HG03064 (cell line): Measurements from ENCODE around the gene IQGAP2.
A peak's percentile ranks its signal among the peaks of the same experiment; 100 is the strongest.

Experiments used
- ATAC-seq: cut with Tn5 transposase; IDR thresholded peaks from one replicate; pipeline ENCODE4 v1.9.1; 2021; ENCODE audit warnings: low read depth; ENCODE audit not compliant: unreplicated experiment

Gene IQGAP2

DNA sequence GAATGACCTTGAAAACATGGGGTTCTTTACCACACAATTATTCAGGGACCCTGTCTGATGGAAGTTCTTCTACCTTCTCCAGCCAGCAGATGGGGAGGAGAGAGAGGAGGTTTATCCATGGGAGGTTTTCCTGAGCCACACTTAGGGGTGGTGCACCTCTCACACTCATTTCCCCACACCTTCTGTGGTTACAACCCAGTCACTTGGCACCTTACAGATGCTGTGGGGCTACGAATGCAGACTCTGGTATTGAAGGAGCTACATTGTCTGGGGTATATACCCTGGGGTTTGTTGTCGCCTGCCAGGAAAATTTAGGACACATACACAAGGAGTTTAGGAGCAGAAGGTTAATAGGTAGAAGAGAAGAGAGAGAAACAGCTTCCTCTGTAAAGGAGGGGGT, 152.6 kb downstream of the IQGAP2 start:
- ATAC-seq, result no peak

GRCh38 chr5:76556511-76557221, 153.6 kb downstream of the IQGAP2 start:
- ATAC-seq, result peak; percentile 92

DNA sequence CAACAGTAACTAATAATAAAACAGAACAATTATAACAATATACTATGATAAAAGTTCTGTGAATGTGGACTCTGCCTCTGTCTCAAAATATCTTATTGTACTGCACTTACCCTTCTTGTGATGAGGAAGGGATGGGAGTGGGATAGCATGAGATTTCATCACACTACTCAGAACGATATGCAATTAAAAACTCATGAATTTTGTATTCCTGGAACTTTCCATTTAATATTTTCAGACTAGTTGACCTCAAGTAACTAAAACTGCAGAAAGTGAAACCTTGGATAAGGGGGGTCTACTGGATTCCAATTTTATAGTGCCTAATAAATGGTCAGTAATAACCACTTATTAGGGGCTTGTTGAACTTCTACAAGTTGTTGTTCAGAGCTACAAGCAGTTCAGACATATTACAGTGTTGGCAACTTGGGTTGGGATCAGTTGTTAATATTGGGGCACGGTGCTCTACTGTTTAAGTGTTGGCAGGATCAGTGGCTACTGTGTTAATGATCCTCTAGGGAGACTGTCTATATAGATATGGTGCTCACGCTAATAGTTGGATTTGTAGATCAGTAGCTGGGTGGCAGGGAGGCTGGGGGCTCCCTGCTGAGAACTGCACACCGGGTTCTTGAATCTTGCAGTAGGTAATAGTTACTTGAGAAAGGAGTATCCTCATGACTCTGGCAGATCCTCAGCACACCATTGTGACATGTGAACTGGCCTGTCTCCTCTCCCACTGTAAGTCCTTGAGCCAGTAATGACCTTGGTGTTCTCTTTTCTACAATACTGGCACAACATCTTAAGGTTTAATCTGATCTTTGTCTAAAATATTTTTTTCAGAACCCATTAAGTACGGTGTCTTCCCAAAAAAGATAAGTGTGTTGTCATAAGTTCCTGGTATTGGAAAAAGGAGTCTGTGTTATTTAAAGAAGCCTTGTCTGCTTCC, 158.1 kb downstream of the IQGAP2 start:
- no peak for ATAC-seq

- no peak for ATAC-seq
Measured at GRCh38 chr5:76561959-76562358, 158.9 kb downstream of the IQGAP2 start.

- ATAC-seq, result no peak
Measured at GRCh38 chr5:76565009-76565408, 161.9 kb downstream of the IQGAP2 start.

DNA sequence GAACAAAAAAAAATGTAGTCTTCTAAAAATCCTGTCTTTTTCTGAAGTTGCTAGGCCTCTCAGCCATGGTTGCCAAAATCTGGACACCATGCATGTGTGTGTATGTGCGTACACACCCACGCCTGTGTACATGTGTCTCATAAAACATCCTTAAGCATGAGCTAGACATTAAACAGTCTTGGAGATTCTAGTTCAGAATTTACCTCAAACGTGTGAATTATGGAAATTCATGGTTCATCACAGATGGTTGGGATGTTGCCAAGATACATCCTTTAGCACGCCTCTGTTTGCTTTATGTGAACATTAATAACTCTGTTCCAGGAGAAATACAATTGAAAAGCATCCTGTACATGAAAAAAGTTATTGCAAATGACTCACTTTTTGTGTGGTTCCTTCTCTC, 167.1 kb downstream of the IQGAP2 start:
- ATAC-seq, result no peak

GRCh38 chr5:76571559-76571958, 168.5 kb downstream of the IQGAP2 start:
- no peak for ATAC-seq

- ATAC-seq, result no peak
Measured at GRCh38 chr5:76576450-76576849, 173.4 kb downstream of the IQGAP2 start.

GRCh38 chr5:76576996-76577395, 173.9 kb downstream of the IQGAP2 start:
- no peak for ATAC-seq

DNA sequence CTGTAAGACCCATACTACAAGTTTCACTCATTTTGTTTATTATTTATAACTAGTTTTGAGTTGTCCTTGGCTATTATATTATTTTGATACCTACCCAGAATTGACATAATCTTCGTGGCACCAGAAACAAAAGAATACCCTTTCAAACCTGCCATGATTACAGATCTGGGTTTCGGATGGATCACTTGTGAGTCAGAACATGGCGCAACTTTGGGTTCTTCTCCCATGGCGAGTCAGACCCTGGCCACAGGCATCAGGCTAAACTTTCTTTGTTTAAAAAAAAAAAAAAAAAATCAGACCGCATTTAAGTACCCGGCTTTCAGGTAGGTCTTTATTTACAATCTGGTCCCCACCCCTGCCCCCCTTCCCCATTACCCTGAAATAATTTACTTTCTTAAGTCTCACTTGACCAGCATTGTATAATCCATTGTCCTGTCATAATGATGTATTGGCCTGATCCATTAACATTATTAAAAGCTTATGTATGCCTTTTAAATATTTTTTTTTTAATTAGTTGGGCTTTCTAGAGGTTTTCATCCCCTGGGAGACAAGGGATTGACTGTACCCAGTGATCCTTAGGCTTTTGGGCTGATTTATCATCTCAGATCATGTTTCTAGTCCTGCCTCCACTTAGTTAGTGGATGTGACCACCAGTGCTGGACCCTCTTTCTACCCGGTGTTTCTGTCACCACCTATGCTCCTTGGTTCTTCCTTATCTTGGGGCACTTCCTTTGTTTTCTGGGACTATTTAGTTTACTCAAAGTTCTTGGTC, 176.3 kb downstream of the IQGAP2 start:
- no peak for ATAC-seq

DNA sequence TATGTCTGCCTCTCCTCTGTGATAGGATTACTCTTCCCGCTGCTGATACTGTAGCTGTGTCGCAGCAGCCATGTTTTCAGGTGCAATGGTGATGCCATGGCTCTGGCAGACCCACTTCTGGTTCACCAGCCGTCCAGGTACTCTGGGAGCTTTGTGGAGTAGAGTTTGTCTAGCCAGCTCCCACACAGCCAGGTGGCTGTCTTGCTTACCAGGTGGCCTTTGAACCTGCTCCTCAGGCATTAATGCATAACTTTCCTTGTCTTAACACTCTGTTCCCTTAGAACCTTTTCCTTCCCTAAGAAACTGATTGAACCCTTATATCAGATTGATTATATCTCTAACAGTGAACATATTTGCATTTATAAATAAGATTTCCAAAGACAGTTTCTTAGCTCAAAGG, 177.9 kb downstream of the IQGAP2 start:
- no peak for ATAC-seq

- ATAC-seq, result peak; percentile 89
Measured at GRCh38 chr5:76582230-76583162, 179.4 kb downstream of the IQGAP2 start.

DNA sequence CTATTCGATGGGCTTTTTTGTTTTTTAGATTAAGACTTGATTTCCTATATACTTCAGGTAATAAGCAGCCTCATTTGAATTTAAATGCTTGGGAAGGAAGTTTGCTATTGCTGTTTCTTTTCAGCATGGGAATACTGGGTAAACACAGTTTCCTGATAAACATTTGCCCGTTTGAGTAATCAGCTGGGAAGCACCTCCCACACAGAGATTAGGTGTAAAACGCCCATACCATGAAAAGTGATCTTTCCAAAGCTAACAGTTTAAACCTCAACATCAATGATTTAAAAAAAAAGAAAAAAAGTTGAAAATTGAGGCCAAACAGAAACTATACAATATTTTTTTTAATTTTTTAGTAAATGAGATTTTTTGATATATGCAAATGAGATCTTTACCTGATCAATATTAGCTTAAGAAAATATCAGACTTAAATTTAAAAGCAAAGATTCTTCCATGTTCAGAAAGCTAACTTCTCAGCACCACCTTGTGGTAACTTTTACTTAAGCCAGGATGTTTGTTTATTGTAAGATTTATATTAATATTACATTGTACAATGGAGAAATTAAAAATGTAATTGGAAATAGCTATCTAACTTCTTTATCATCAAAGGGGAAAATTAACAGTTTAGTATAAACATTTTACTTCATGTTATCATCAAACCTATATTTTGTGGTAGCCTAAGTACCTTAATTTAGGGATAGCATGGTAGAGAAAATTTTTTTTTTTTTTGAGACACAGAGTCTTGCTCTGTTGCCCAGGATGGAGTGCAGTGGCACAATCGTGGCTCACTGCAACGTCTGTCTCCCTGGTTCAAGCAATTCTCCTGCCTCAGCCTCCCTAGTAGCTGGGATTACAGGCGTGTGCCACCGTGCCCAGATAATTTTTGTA, 180.3 kb downstream of the IQGAP2 start:
- no peak for ATAC-seq

DNA sequence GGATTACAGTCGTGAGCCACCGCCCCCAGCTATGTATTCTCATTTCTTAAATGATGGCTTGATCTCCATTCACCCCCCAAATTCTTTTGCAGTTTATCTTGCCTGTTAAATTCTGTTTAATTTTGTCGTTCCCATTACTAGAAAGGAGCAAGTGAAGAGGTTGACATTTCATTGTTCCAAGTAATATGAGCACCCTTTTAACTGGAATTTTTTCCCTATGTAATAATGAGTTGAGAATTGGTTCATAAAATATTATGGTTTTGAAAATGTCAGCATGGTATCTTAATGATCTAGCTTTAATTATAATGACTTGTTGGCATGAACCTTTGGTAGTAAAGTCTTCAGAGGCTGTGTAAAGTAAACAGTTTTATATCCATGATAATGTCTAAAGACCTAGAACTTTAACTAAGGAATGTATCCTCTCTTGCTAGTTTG, 182.7 kb downstream of the IQGAP2 start:
- no peak for ATAC-seq

GRCh38 chr5:76586531-76586930, 183.4 kb downstream of the IQGAP2 start:
- no peak for ATAC-seq

GRCh38 chr5:76590027-76590426, 186.9 kb downstream of the IQGAP2 start:
- ATAC-seq, result peak; percentile 93

DNA sequence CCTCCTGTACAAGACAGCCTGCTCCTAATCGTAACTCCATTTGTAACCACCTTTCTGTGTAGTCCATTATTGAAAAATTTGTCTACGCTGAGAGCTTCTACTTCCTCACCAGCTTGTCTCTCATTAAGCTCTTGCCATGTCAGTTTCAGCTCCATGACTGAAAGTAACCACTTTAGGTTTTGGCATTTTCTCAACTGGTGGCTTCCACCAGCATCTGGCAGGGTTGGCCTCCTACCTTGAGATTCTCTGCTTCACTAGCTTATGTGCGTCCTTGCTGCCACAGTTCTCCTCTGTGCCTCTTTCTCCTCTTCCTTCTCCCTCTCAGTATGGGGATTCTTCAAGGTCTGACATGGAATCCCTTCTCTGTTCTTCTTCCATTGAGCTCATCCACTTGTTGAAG, 188.3 kb downstream of the IQGAP2 start:
- no peak for ATAC-seq

DNA sequence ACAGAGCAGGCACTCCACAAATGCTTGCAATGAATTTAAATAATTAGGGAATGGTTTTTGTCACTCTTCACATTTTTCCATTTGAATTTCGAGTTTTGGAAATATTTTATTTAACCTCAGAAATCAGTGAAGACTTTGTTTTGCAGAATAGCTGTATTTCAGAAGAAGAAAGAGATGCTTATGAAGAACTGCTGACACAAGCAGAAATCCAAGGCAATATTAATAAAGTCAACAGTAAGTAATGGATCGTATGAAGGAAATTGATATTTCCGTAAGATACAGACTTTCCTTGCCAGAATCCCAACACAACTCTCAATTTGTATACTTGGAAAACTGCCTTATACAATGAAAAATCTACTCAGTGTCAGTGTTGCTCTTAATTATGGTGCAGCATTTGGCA, 189.6 kb downstream of the IQGAP2 start:
- ATAC-seq, result no peak

- no peak for ATAC-seq
Measured at GRCh38 chr5:76594107-76594506, 191.0 kb downstream of the IQGAP2 start.
